Stomach smooth muscle (tissue), 2 donors: ENCODE results near the gene EGLN2.
"Not testable (repeated sequence)": the region's sequence is repeated elsewhere in the genome, so short reads cannot be mapped to it uniquely, and the experiment has no call there.

Source experiments
- H3K27ac ChIP-seq: one replicate; pipeline ENCODE4 v1.7.0; 2013; ENCODE audit warnings: mild to moderate bottlenecking, low read length, inconsistent platforms
- H3K27me3 ChIP-seq, 2 donors: one replicate each; pipeline ENCODE4 v1.7.0; 2013; ENCODE audit warnings: low read length in 2 of 2; ENCODE audit not compliant: insufficient read depth in 2 of 2, control insufficient read depth in 1 of 2
- H3K36me3 ChIP-seq, 2 donors: one replicate each; pipeline ENCODE4 v1.7.0; 2013; ENCODE audit warnings: low read length in 2 of 2; ENCODE audit not compliant: control insufficient read depth in 2 of 2, insufficient read depth in 2 of 2
- H3K4me1 ChIP-seq: one replicate; pipeline ENCODE4 v1.7.0; 2013; ENCODE audit warnings: low read length; ENCODE audit not compliant: control insufficient read depth, insufficient read depth
- H3K4me3 ChIP-seq, 2 donors: one replicate each; pipeline ENCODE4 v1.7.0; 2013; ENCODE audit warnings: low read length in 2 of 2
- H3K9ac ChIP-seq, 2 donors: one replicate each; pipeline ENCODE4 v1.7.0; 2013; ENCODE audit warnings: low read length in 2 of 2, mild to moderate bottlenecking in 1 of 2
- H3K9me3 ChIP-seq, 2 donors: one replicate each; pipeline ENCODE4 v1.7.0; 2013; ENCODE audit warnings: low read length in 2 of 2; ENCODE audit not compliant: control insufficient read depth in 2 of 2
- donor health status: healthy.
- donor health status: Pancreatic carcinoma.

Gene EGLN2

DNA sequence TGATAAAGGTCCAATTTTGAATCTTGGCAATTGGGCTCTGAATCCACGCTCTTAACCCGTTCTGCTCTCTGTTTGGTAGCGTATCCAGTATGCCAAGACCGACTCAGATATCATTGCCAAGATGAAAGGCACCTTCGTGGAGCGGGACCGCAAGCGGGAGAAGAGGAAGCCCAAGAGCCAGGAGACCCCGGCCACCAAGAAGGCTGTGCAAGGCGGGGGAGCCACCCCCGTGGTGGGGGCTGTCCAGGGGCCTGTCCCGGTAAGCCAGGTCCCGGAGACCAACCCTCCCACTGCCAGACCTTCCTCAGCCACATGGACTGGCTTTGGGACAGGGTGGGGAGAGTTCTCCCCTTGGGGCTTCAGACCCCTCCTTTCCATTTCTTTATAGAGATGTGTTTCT, 39.6 kb upstream of the EGLN2 start:
- Histone ChIP-seq H3K9me3 (no peaks in the 10 kb centered on the region), H3K27ac (no peak overlapping the region), H3K4me1 (peaks cover 15% of the 10 kb centered on the region), H3K36me3 (peaks cover 67 to 68% of the 10 kb centered on the region in 2 donors), H3K27me3 (no peaks in the 10 kb centered on the region), H3K4me3 (no peak overlapping the region), H3K9ac (no peak overlapping the region)

DNA sequence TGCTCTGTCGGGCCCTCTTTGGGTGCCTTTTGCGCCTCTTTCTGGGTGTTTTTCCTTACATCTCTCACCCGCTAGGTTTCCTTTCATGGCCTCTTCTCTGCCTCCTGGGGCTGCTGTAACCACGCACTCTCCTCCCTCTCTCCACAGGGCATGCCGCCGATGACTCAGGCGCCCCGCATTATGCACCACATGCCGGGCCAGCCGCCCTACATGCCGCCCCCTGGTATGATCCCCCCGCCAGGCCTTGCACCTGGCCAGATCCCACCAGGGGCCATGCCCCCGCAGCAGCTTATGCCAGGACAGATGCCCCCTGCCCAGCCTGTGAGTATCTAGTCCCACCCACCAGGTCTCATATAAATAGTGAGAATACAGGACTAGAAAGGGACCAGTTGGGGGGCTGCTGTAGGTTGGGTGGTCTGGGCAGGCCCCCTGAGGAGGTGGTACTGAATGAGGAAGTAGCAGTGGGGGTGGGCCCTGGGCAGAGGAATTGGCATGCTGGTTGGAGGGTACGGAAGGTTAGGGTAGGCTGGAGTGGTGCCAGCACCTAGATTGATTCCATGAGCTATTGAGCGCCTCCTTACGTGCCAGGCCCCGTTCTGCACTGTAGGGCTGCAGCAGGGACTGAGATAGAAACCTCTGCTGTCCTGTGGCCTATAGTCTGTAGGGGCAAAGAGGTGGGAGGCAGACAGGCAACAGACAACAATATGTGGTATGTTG, 36.1 kb upstream of the EGLN2 start:
- H3K27ac ChIP-seq = no peak overlapping the region
- H3K36me3 ChIP-seq = peaks cover 67 to 68% of the 10 kb centered on the region in 2 donors
- H3K27me3 ChIP-seq = no peaks in the 10 kb centered on the region
- no peak overlapping the region for H3K4me3 ChIP-seq
- H3K9me3 ChIP-seq = no peaks in the 10 kb centered on the region
- no peaks in the 10 kb centered on the region for H3K4me1 ChIP-seq
- H3K9ac ChIP-seq = no peak overlapping the region

DNA sequence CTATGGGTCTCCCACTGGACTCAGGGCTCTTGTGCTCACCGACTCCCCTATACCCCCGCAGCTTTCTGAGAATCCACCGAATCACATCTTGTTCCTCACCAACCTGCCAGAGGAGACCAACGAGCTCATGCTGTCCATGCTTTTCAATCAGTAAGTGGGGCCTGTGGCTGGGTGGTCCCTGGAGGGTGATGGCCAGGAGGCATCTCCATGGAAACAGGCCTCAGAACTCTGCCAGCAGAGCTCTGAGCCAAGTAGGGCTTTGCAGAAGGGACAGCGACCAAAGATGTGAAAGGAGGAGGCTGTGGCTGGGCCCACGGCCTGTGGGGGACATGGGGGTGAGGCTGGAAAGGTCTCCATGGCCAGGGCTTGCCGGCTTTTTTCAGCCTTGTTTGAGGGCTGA, 35.5 kb upstream of the EGLN2 start:
- peaks cover 62 to 64% of the 10 kb centered on the region in 2 donors for H3K36me3 ChIP-seq
- no peak overlapping the region for H3K4me3 ChIP-seq
- no peaks in the 10 kb centered on the region for H3K27me3 ChIP-seq
- no peak overlapping the region for H3K27ac ChIP-seq
- no peaks in the 10 kb centered on the region for H3K4me1 ChIP-seq
- no peaks in the 10 kb centered on the region for H3K9me3 ChIP-seq
- H3K9ac ChIP-seq = no peak overlapping the region

GRCh38 chr19:40763963-40764362, 35.0 kb upstream of the EGLN2 start:
- peaks cover 61 to 64% of the 10 kb centered on the region in 2 donors for H3K36me3 ChIP-seq
- H3K4me3 ChIP-seq = no peak overlapping the region
- H3K27ac ChIP-seq = no peak overlapping the region
- H3K27me3 ChIP-seq = no peaks in the 10 kb centered on the region
- H3K9ac ChIP-seq = no peak overlapping the region
- H3K4me1 ChIP-seq = no peaks in the 10 kb centered on the region
- H3K9me3 ChIP-seq = no peaks in the 10 kb centered on the region

- peaks cover 42 to 43% of the 10 kb centered on the region in 2 donors for H3K36me3 ChIP-seq
- H3K4me1 ChIP-seq, H3K9ac ChIP-seq, H3K27ac ChIP-seq, H3K27me3 ChIP-seq, H3K9me3 ChIP-seq, H3K4me3 ChIP-seq: not testable (repeated sequence)
Measured at GRCh38 chr19:40766385-40766784, 32.6 kb upstream of the EGLN2 start.

GRCh38 chr19:40768869-40769268, 30.1 kb upstream of the EGLN2 start:
- peaks cover 20 to 21% of the 10 kb centered on the region in 2 donors for H3K36me3 ChIP-seq

GRCh38 chr19:40771101-40771862, 27.7 kb upstream of the EGLN2 start:
- not testable (repeated sequence) for H3K27ac ChIP-seq, H3K27me3 ChIP-seq, H3K4me3 ChIP-seq, H3K9ac ChIP-seq, H3K4me1 ChIP-seq, H3K36me3 ChIP-seq, H3K9me3 ChIP-seq

More at GRCh38 chr19:40768869-40769268, 30.1 kb upstream of the EGLN2 start:
- no peak overlapping the region for H3K4me3 ChIP-seq
- no peaks in the 10 kb centered on the region for H3K4me1 ChIP-seq
- no peaks in the 10 kb centered on the region for H3K9me3 ChIP-seq
- no peak overlapping the region for H3K9ac ChIP-seq
- H3K27me3 ChIP-seq = no peaks in the 10 kb centered on the region
- no peak overlapping the region for H3K27ac ChIP-seq

GRCh38 chr19:40774916-40775631, 23.9 kb upstream of the EGLN2 start, which contains the start of gene MIA:
Gene MIA (plus strand): TSS chr19:40775521. CDS start chr19:40775543, 22 bp downstream.
- Histone ChIP-seq H3K4me3 (no peak within 1 kb of the TSS), H3K4me1 (peaks cover 15% of the 10 kb centered on the region), H3K27me3 (no peaks in the 10 kb centered on the region), H3K9me3 (no peaks in the 10 kb centered on the region), H3K27ac (no peak within 1 kb of the TSS), H3K9ac (no peak within 1 kb of the TSS), H3K36me3 (no peaks in the 10 kb centered on the region)

GRCh38 chr19:40775632-40776022, 23.4 kb upstream of the EGLN2 start:
- H3K27me3 ChIP-seq = no peaks in the 10 kb centered on the region
- H3K36me3 ChIP-seq = no peaks in the 10 kb centered on the region
- H3K9me3 ChIP-seq = no peaks in the 10 kb centered on the region
- H3K4me1 ChIP-seq = peaks cover 15% of the 10 kb centered on the region
- no peak overlapping the region for H3K9ac ChIP-seq
- no peak overlapping the region for H3K27ac ChIP-seq
- no peak overlapping the region for H3K4me3 ChIP-seq

DNA sequence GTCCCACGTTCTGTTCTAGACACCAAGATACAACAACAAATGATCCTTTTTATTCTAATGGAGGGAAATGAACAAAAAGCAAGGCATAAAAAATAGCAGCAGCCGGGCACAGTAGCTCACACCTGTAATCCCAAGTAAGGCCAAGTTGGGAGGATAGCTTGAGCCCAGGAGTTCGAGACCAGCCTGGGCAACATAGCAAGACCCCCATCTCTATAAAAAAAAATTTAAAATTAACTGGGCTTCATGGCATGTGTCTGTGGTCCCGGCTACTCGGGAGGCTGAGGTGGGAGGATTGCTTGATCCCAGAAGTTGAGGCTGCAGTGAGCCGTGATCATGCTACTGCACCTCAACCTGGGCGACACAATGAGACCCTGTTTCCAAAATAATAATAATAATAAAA, 22.6 kb upstream of the EGLN2 start:
- Histone ChIP-seq H3K27ac (peak overlapping the region; percentile 98), H3K4me3 (peak overlapping the region in 1 of 2 donors; percentile 93), H3K27me3 (no peaks in the 10 kb centered on the region), H3K9me3 (no peaks in the 10 kb centered on the region), H3K36me3 (no peaks in the 10 kb centered on the region), H3K9ac (no peak overlapping the region), H3K4me1 (peaks cover 15% of the 10 kb centered on the region)
